ENCODE data around the gene LIG1.
A peak's percentile ranks its signal among the peaks of the same experiment; 100 is the strongest.

The LIG1 gene

GRCh38 chr19:48174445-48175030 lies 4.4 kb upstream of the LIG1 start:
- Histone ChIP-seq H3K9me2 (replicated peaks; ENCODE audit: insufficient read depth, low read length) (no peaks in the 10 kb centered on the region), H3K79me2 (ENCODE audit: insufficient read depth, low read length) (peaks cover under 1% of the 10 kb centered on the region), H4K20me1 (ENCODE audit: low read depth, low read length) (no peaks in the 10 kb centered on the region), H3F3A (ENCODE audit: insufficient read depth) (peaks cover 3% of the 10 kb centered on the region; the same call in 1 of the 2 replicates), H2AFZ (ENCODE audit: low read depth, low read length, severe bottlenecking) (no peak overlapping the region), H3K27me3 (ENCODE audit: low read length) (no peaks in the 10 kb centered on the region), H3K27ac (ENCODE audit: low read depth, low read length) (no peak overlapping the region), H3K4me2 (ENCODE audit: low read depth, low read length, poor library complexity, severe bottlenecking) (no peak overlapping the region), H3K9me3 (ENCODE audit: insufficient read depth, low read length) (no peaks in the 10 kb centered on the region), H3K9ac (ENCODE audit: low read length) (no peak overlapping the region), H3K4me3 (ENCODE audit: insufficient read depth, low read length, poor library complexity, severe bottlenecking) (no peak overlapping the region), H3K36me3 (ENCODE audit: low read length) (no peaks in the 10 kb centered on the region)
- TF ChIP-seq EZH2phosphoT487 (conservative IDR thresholded peaks at IDR 0.05; ENCODE audit: low read length) (no peak), CTCF (IDR thresholded peaks at IDR 0.05; ENCODE audit: insufficient read depth, low read length, poor library complexity, severe bottlenecking) (no peak)

- Histone ChIP-seq H3K36me3 (ENCODE audit: low read length) (no peaks in the 10 kb centered on the region), H3K79me2 (ENCODE audit: insufficient read depth, low read length) (peaks cover 28% of the 10 kb centered on the region), H3K9me3 (ENCODE audit: insufficient read depth, low read length) (no peaks in the 10 kb centered on the region), H3K4me3 (ENCODE audit: insufficient read depth, low read length, poor library complexity, severe bottlenecking) (no peak overlapping the region), H3K27ac (ENCODE audit: low read depth, low read length) (no peak overlapping the region), H4K20me1 (ENCODE audit: low read depth, low read length) (peaks cover 10% of the 10 kb centered on the region; the same call in 1 of the 2 replicates), H3K9me2 (replicated peaks; ENCODE audit: insufficient read depth, low read length) (no peaks in the 10 kb centered on the region), H3K4me2 (ENCODE audit: low read depth, low read length, poor library complexity, severe bottlenecking) (peak overlapping the region; percentile 63), H3F3A (ENCODE audit: insufficient read depth) (peaks cover 13% of the 10 kb centered on the region), H2AFZ (ENCODE audit: low read depth, low read length, severe bottlenecking) (no peak overlapping the region), H3K9ac (ENCODE audit: low read length) (no peak overlapping the region), H3K27me3 (ENCODE audit: low read length) (no peaks in the 10 kb centered on the region)
- TF ChIP-seq EZH2phosphoT487 (conservative IDR thresholded peaks at IDR 0.05; ENCODE audit: low read length), result no peak
- TF ChIP-seq CTCF (IDR thresholded peaks at IDR 0.05; ENCODE audit: insufficient read depth, low read length, poor library complexity, severe bottlenecking), result no peak
Measured at GRCh38 chr19:48171710-48172109, 1.6 kb upstream of the LIG1 start.

GRCh38 chr19:48170817-48171347 lies 738 bp upstream of the LIG1 start:
- H3K4me3 ChIP-seq (ENCODE audit: insufficient read depth, low read length, poor library complexity, severe bottlenecking), result peak overlapping the region; percentile 84
- no peaks in the 10 kb centered on the region for H3K36me3 ChIP-seq (ENCODE audit: low read length)
- H3K79me2 ChIP-seq (ENCODE audit: insufficient read depth, low read length), result peaks cover 36% of the 10 kb centered on the region
- peak overlapping the region; percentile 63 for H3K4me2 ChIP-seq (ENCODE audit: low read depth, low read length, poor library complexity, severe bottlenecking)
- peaks cover 10% of the 10 kb centered on the region; the same call in 1 of the 2 replicates for H4K20me1 ChIP-seq (ENCODE audit: low read depth, low read length)
- peak overlapping the region; percentile 82 for H2AFZ ChIP-seq (ENCODE audit: low read depth, low read length, severe bottlenecking)
- TF ChIP-seq EZH2phosphoT487 (conservative IDR thresholded peaks at IDR 0.05; ENCODE audit: low read length) (no peak), CTCF (IDR thresholded peaks at IDR 0.05; ENCODE audit: insufficient read depth, low read length, poor library complexity, severe bottlenecking) (no peak)
- no peaks in the 10 kb centered on the region for H3K9me3 ChIP-seq (ENCODE audit: insufficient read depth, low read length)
- H3K27me3 ChIP-seq (ENCODE audit: low read length), result no peaks in the 10 kb centered on the region
- H3K27ac ChIP-seq (ENCODE audit: low read depth, low read length), result peak overlapping the region; percentile 91
- no peaks in the 10 kb centered on the region for H3K9me2 ChIP-seq (replicated peaks; ENCODE audit: insufficient read depth, low read length)
- H3F3A ChIP-seq (ENCODE audit: insufficient read depth), result peaks cover 13% of the 10 kb centered on the region
- H3K9ac ChIP-seq (ENCODE audit: low read length), result peak overlapping the region; percentile 95

All from SU-DHL-6 (cell line).